Uterus (tissue), 4 donors: Measurements from ENCODE around the gene IRF8. TPM values are rescaled to one million over a fixed set of nuclear protein-coding genes. Genes with fewer than 3 reads are reported as not detected.

Source experiments
- DNase-seq, 2 donors: peaks; one replicate each; pipeline ENCODE4 v3.0.0-alpha.2; 2019 to 2020
- H3K27ac ChIP-seq, 2 donors: fragments of 200-600 bp; sonication (generic); 1 replicate in 1 of 2; 2 replicates in 1 of 2; pipeline ENCODE4 v1.5.1; 2016 to 2018
- H3K27me3 ChIP-seq, 2 donors: fragments of 200-600 bp; sonication (generic); one replicate each; pipeline ENCODE4 v1.5.1; 2018 to 2019; ENCODE audit warnings: control low read depth in 1 of 2
- H3K36me3 ChIP-seq, 2 donors: fragments of 200-600 bp; sonication (generic); one replicate each; pipeline ENCODE4 v1.5.1; 2019; ENCODE audit warnings: control low read depth in 1 of 2
- H3K4me1 ChIP-seq, 2 donors: fragments of 200-600 bp; sonication (generic); one replicate each; pipeline ENCODE4 v1.5.1; 2018 to 2019; ENCODE audit warnings: control low read depth in 1 of 2
- H3K4me3 ChIP-seq, 2 donors: fragments of 200-600 bp; sonication (generic); 1 replicate in 1 of 2; 2 replicates in 1 of 2; pipeline ENCODE4 v1.5.1; 2018 to 2019; ENCODE audit warnings: mild to moderate bottlenecking in 1 of 2
- H3K9me3 ChIP-seq, 2 donors: fragments of 200-600 bp; sonication (generic); one replicate each; pipeline ENCODE4 v1.5.1; 2019; ENCODE audit warnings: control low read depth in 1 of 2
- POLR2A ChIP-seq, 2 donors: fragments of 450-650 bp; IDR thresholded peaks; one replicate each; pipeline ENCODE4 v1.6.1; 2016; ENCODE audit warnings: antibody characterized with exemption in 2 of 2, mild to moderate bottlenecking in 1 of 2, moderate library complexity in 1 of 2
- intact Hi-C: fragments of 100-400 bp; cut with DNase I; formaldehyde crosslinking; loops from one replicate; pipeline ENCODE4 v1.15.1; 2023; ENCODE audit warnings: low total_unique reads
- total RNA-seq, 4 donors: library from RNA; depleted of rRNA in 3 of 4; stranded (reverse); fragments of >200 nt in 3 of 4; gene quantifications; one replicate each; pipeline versions ENCODE4 v1.1.0 to v1.2.4, GENCODE V29; 2014 to 2023
- TF ChIP-seq, protein P1 (sequence below), 4 experiments: fragments of 200-600 bp in 2 of 4; fragments of 450-650 bp in 2 of 4; sonication (generic) in 2 of 4; IDR thresholded peaks; one replicate each; pipeline ENCODE4 v1.5.1; 2016 to 2019; ENCODE audit warnings: antibody characterized with exemption in 4 of 4, mild to moderate bottlenecking in 2 of 4, moderate library complexity in 1 of 4
- donor health status: DM: yes; HTN: yes; CAD: no.

The IRF8 gene
- total RNA-seq, 4 donors from 2014 or later = 3.7 to 17.3 (median 3.8) TPM; not detected in 1

DNA sequence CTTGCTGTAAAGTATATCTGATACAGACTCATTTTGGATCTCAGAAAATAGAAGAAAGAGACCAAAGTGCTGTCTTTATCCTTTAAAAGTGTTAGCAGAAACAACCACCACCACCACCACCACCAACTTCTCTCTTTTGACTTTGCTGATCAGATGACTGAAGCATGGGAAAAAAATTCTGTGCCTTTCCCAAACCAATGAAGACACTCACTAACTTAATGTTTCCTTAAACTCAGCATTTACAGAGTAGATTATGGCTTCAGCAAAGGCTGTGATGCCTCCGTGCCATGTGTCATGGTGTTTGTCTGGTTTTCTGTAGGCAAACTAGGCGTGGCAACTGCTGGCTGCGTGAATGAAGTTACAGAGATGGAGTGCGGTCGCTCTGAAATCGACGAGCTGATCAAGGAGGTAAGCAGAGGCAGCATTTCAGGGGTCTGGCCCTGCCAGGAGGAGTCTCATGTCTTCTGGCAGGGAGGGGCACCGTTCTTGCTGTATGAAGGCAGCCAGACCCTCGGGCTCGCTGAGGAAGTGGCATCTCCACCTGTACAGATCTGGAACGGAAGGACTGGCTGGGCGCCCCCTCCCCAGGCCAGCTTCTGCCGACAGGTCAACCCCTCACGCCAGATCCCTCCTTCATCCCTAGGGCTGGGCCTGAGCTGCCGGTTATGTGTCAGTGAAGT is 12.4 kb downstream of the IRF8 start:
- Histone ChIP-seq H3K36me3 (no peaks in the 10 kb centered on the region), H3K9me3 (no peaks in the 10 kb centered on the region), H3K4me3 (no peak overlapping the region), H3K27me3 (no peaks in the 10 kb centered on the region), H3K4me1 (no peaks in the 10 kb centered on the region), H3K27ac (no peak overlapping the region)
- no peak for TF ChIP-seq POLR2A (IDR thresholded peaks at IDR 0.05)
- TF ChIP-seq, protein P1, sequence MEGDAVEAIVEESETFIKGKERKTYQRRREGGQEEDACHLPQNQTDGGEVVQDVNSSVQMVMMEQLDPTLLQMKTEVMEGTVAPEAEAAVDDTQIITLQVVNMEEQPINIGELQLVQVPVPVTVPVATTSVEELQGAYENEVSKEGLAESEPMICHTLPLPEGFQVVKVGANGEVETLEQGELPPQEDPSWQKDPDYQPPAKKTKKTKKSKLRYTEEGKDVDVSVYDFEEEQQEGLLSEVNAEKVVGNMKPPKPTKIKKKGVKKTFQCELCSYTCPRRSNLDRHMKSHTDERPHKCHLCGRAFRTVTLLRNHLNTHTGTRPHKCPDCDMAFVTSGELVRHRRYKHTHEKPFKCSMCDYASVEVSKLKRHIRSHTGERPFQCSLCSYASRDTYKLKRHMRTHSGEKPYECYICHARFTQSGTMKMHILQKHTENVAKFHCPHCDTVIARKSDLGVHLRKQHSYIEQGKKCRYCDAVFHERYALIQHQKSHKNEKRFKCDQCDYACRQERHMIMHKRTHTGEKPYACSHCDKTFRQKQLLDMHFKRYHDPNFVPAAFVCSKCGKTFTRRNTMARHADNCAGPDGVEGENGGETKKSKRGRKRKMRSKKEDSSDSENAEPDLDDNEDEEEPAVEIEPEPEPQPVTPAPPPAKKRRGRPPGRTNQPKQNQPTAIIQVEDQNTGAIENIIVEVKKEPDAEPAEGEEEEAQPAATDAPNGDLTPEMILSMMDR (IDR thresholded peaks at IDR 0.05) = no peak
- intact Hi-C loops = no loop called here
- no peak for DNase-seq

DNA sequence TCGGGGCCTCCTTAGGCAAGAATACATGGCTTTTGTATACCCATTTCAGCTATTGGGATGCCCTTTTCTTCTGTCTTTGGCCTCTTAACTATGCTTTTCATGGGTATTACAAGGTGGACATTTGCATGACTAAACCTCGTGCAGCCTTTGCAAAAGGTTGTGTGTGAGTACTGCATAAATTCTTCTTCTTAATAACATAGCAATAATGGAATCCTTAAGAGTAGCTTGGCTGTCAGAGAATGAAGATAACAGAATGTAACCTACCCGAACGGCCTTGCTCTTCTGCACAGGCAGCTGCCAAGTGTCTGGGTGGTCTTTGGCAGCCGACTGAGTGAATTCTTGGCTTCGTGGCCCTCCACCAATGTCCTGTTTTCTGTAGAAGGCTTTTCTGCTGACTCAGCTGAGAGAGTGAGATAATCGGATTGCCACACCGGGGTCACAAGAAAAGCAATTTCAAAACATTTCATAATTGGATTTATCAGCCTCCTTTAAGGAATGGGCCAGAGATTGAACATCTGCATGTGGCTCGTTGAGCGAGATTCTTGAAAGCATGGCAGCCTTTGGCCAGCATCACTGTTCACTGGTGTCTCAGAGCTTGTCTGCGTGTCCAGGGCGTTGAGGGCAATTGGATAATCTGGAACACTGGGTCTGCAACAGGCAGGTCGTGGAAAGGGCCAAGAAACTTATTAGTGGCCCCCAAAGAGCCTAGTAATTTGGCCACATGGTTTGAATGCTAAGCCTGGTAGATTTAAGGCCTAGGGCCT is 13.4 kb downstream of the IRF8 start:
- intact Hi-C loops = no loop called here
- no peaks in the 10 kb centered on the region for H3K9me3 ChIP-seq
- H3K36me3 ChIP-seq = no peaks in the 10 kb centered on the region
- no peak overlapping the region for H3K4me3 ChIP-seq
- TF ChIP-seq, protein P1 (IDR thresholded peaks at IDR 0.05) = no peak
- no peak for TF ChIP-seq POLR2A (IDR thresholded peaks at IDR 0.05)
- no peak overlapping the region for H3K27ac ChIP-seq
- peak; percentile 65 to 71 for DNase-seq
- H3K4me1 ChIP-seq = no peaks in the 10 kb centered on the region
- H3K27me3 ChIP-seq = no peaks in the 10 kb centered on the region

DNA sequence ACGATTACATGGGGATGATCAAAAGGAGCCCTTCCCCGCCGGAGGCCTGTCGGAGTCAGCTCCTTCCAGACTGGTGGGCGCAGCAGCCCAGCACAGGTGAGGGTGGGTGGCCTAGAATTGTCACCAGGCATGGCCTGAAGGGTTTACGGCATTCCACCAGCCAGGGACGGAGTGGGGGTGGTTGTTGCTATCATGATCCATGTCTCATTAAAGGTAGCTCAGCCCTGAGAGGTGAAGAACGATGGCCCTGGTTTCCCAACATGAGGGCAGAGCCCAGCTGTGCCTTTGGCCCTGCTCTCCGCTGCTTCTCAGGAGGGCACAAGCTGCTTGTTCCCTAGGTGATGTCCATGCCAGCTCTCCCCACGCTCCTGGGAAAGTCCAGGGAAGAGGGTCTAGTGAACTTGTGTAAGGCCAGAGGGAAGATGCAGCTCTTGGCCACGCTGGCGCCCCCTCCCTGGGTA is 14.2 kb downstream of the IRF8 start:
- no peaks in the 10 kb centered on the region for H3K4me1 ChIP-seq
- H3K36me3 ChIP-seq = no peaks in the 10 kb centered on the region
- no peaks in the 10 kb centered on the region for H3K9me3 ChIP-seq
- H3K27ac ChIP-seq = no peak overlapping the region
- intact Hi-C loops = no loop called here
- H3K27me3 ChIP-seq = no peaks in the 10 kb centered on the region
- H3K4me3 ChIP-seq = no peak overlapping the region
- no peak for TF ChIP-seq POLR2A (IDR thresholded peaks at IDR 0.05)
- TF ChIP-seq, protein P1 (IDR thresholded peaks at IDR 0.05) = no peak
- no peak for DNase-seq

DNA sequence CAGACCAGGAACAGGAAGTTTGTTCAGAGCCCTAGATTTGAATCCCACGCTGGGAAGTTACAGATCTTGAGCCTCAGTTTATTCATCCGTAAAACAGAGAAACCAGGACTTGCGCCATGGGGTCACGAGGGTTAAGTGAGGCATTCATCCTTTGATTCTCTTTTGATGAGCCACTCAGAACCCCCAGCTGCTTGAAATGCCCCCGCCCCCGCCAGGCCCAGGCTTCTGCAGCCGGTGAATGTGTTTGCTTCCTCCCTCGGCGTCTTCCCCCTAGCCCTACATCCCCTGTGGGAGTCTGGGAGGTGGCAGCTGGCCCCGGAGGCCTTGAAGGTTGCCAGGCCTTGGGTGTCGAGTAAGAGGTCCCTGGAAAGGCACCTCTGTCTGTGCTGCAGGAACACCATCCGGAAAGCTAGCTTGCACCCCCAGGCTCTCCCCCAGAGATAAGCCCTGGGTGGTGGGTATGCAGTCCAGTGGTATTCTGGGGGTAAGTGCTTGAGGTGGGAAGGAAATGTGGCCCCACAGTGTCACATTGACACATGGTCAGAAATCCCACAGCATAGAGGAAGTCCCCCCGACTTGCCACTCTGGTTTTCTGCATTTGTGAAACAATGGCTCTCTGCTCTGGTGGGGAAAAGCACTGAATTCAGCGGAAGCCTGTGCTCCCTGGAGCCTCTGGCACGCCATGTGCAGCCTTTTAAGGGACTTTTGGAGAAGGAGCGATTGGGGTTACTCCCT is 14.9 kb downstream of the IRF8 start:
- TF ChIP-seq, protein P1 (IDR thresholded peaks at IDR 0.05) = no peak
- no peak for TF ChIP-seq POLR2A (IDR thresholded peaks at IDR 0.05)
- intact Hi-C loops = no loop called here
- Histone ChIP-seq H3K9me3 (no peaks in the 10 kb centered on the region), H3K4me3 (no peak overlapping the region), H3K27me3 (no peaks in the 10 kb centered on the region), H3K27ac (no peak overlapping the region), H3K36me3 (no peaks in the 10 kb centered on the region), H3K4me1 (no peaks in the 10 kb centered on the region)
- DNase-seq = no peak

DNA sequence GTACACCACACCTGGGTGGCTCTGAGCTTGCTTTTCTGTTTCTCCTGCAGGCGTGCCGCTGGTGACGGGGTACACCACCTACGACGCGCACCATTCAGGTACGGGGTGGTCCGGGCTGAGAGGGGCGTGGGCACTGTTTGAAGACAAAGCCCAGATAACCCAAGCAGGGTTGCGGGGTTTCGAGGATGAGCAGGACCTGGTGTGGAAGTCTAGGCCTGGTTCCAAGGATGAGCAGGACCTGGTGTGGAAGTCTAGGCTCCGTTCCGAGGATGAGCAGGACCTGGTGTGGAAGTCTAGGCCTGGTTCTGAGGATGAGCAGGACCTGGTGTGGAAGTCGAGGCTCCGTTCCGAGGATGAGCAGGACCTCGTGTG is 15.4 kb downstream of the IRF8 start:
- DNase-seq = no peak

More for the DNA sequence above, 15.4 kb downstream of the IRF8 start:
- intact Hi-C loops = no loop called here
- H3K9me3 ChIP-seq = no peaks in the 10 kb centered on the region
- TF ChIP-seq POLR2A (IDR thresholded peaks at IDR 0.05) = no peak
- TF ChIP-seq, protein P1 (IDR thresholded peaks at IDR 0.05) = no peak
- H3K27me3 ChIP-seq = no peaks in the 10 kb centered on the region
- no peaks in the 10 kb centered on the region for H3K36me3 ChIP-seq
- no peaks in the 10 kb centered on the region for H3K4me1 ChIP-seq
- no peak overlapping the region for H3K27ac ChIP-seq
- H3K4me3 ChIP-seq = no peak overlapping the region
